ENCODE data around the gene VMO1. TPM values are rescaled to one million over a fixed set of nuclear protein-coding genes. Genes with fewer than 3 reads are reported as not detected.

VMO1 gene
- polyA plus RNA-seq, 1 experiment, result not detected

GRCh38 chr17:4807605-4808377, 21.6 kb upstream of the VMO1 start:
- no peak overlapping the region for H3K27ac ChIP-seq (ENCODE audit: low read depth, low read length)
- POLR2A ChIA-PET, result interaction anchor here (1.2 to 2.8 kb wide), 2 partner anchors 12 to 18 kb away, joined by 5 to 18 read pairs; partner anchors contain the start of gene PSMB6
- DNase-seq (ENCODE audit: low read depth, low spot score), result no peak
- H3K9me3 ChIP-seq (ENCODE audit: control insufficient read depth, insufficient read depth, low read length), result no peaks in the 10 kb centered on the region; the same call in 1 of the 2 replicates
- no peak for TF ChIP-seq CTCF (IDR thresholded peaks at IDR 0.05; ENCODE audit: low read depth, low read length)
- CTCF ChIA-PET, result interaction anchor here (0.6 to 2.3 kb wide), 3 partner anchors 18 to 394 kb away, joined by 3 to 9 read pairs (median 3); no protein-coding TSS in a partner anchor
- peak overlapping the region; percentile 74 for H3K4me3 ChIP-seq (ENCODE audit: low read depth, low read length)
- no peaks in the 10 kb centered on the region for H3K27me3 ChIP-seq (ENCODE audit: control insufficient read depth, insufficient read depth, low read length)

GRCh38 chr17:4806777-4807604, 20.8 kb upstream of the VMO1 start, which contains the start of gene PLD2:
Gene PLD2, plus strand, starts transcription at chr17:4807152. Its CDS starts 621 bp downstream, at chr17:4807773.
- POLR2A ChIA-PET, result interaction anchor here (0.5 to 2.8 kb wide), 7 partner anchors 11 to 120 kb away, joined by 3 to 18 read pairs (median 5); partner anchors contain the start of genes ARRB2 and PSMB6
- H3K27ac ChIP-seq (ENCODE audit: low read depth, low read length), result no peak within 1 kb of the TSS
- CTCF ChIA-PET, result interaction anchor here (1.1 to 2.3 kb wide), 2 partner anchors 17 to 82 kb away, joined by 3 to 9 read pairs; no protein-coding TSS in a partner anchor
- no peak for DNase-seq (ENCODE audit: low read depth, low spot score)
- TF ChIP-seq CTCF (IDR thresholded peaks at IDR 0.05; ENCODE audit: low read depth, low read length), result no peak
- H3K9me3 ChIP-seq (ENCODE audit: control insufficient read depth, insufficient read depth, low read length), result no peaks in the 10 kb centered on the region; the same call in 1 of the 2 replicates
- peak within 1 kb of the TSS; percentile 74 for H3K4me3 ChIP-seq (ENCODE audit: low read depth, low read length)
- H3K27me3 ChIP-seq (ENCODE audit: control insufficient read depth, insufficient read depth, low read length), result no peaks in the 10 kb centered on the region

- CTCF ChIA-PET, result interaction anchor here (2.3 kb wide), 1 partner anchor 16 kb away, joined by 9 read pairs; no protein-coding TSS in a partner anchor
- Histone ChIP-seq H3K27me3 (ENCODE audit: control insufficient read depth, insufficient read depth, low read length) (no peaks in the 10 kb centered on the region), H3K4me3 (ENCODE audit: low read depth, low read length) (peak overlapping the region; percentile 71), H3K9me3 (ENCODE audit: control insufficient read depth, insufficient read depth, low read length) (no peaks in the 10 kb centered on the region; the same call in 1 of the 2 replicates), H3K27ac (ENCODE audit: low read depth, low read length) (no peak overlapping the region)
- no peak for DNase-seq (ENCODE audit: low read depth, low spot score)
- no peak for TF ChIP-seq CTCF (IDR thresholded peaks at IDR 0.05; ENCODE audit: low read depth, low read length)
- POLR2A ChIA-PET, result interaction anchor here (0.5 to 2.8 kb wide), 7 partner anchors 10 to 120 kb away, joined by 3 to 18 read pairs (median 5); partner anchors contain the start of genes ARRB2 and PSMB6
Observed at GRCh38 chr17:4806456-4806776, 20.3 kb upstream of the VMO1 start.

GRCh38 chr17:4802228-4802627, 16.1 kb upstream of the VMO1 start, which contains the start of gene C17orf114:
Gene C17orf114, minus strand, starts transcription at chr17:4802328.
- H3K4me3 ChIP-seq (ENCODE audit: low read depth, low read length), result no peak within 1 kb of the TSS
- POLR2A ChIA-PET, result no interaction called here
- CTCF ChIA-PET, result no interaction called here
- H3K27me3 ChIP-seq (ENCODE audit: control insufficient read depth, insufficient read depth, low read length), result no peaks in the 10 kb centered on the region
- H3K27ac ChIP-seq (ENCODE audit: low read depth, low read length), result no peak within 1 kb of the TSS
- DNase-seq (ENCODE audit: low read depth, low spot score), result no peak
- no peak for TF ChIP-seq CTCF (IDR thresholded peaks at IDR 0.05; ENCODE audit: low read depth, low read length)
- no peaks in the 10 kb centered on the region; the same call in 1 of the 2 replicates for H3K9me3 ChIP-seq (ENCODE audit: control insufficient read depth, insufficient read depth, low read length)
